SJCRH30 (cell line): Measurements from ENCODE around the gene CRYBG2. TPM values are rescaled to one million over a fixed set of nuclear protein-coding genes. Genes with fewer than 3 reads are reported as not detected.
A peak's percentile ranks its signal among the peaks of the same experiment; 100 is the strongest.

ENCODE experiments used
- DNase-seq, 2 experiments: peaks; one replicate each; pipeline ENCODE4 v3.0.0-alpha.2; 2015 to 2020
- H3K27ac ChIP-seq: fragments of 250-450 bp; sonication (Bioruptor Pico); 2 replicates; pipeline ENCODE4 v1.5.1; 2020; ENCODE audit warnings: mild to moderate bottlenecking, moderate library complexity
- H3K27me3 ChIP-seq: fragments of 250-450 bp; sonication (Bioruptor Pico); 2 replicates; pipeline ENCODE4 v1.5.1; 2020; ENCODE audit warnings: mild to moderate bottlenecking, moderate library complexity
- H3K36me3 ChIP-seq: fragments of 250-450 bp; sonication (Bioruptor Pico); 2 replicates; pipeline ENCODE4 v1.5.1; 2020; ENCODE audit warnings: mild to moderate bottlenecking, moderate library complexity
- H3K4me1 ChIP-seq: fragments of 250-450 bp; sonication (Bioruptor Pico); 2 replicates; pipeline ENCODE4 v1.5.1; 2020; ENCODE audit warnings: mild to moderate bottlenecking, moderate library complexity
- H3K4me3 ChIP-seq: fragments of 250-450 bp; sonication (Bioruptor Pico); 2 replicates; pipeline ENCODE4 v1.5.1; 2020; ENCODE audit warnings: mild to moderate bottlenecking, moderate library complexity
- H3K9me3 ChIP-seq: fragments of 250-450 bp; sonication (Bioruptor Pico); replicated peaks from 2 replicates; pipeline ENCODE4 v1.5.1; 2020; ENCODE audit warnings: mild to moderate bottlenecking, moderate library complexity
- total RNA-seq: library from RNA; depleted of rRNA; stranded (reverse); fragments of >200 nt; shearing (Covaris generic); gene quantifications from 2 replicates; pipeline ENCODE4 v1.2.3, GENCODE V29; 2014

CRYBG2 gene
- total RNA-seq, 1 experiment from 2014 or later = not detected

GRCh38 chr1:26291433-26291832, 62.5 kb downstream of the CRYBG2 start:
- no peak overlapping the region for H3K27ac ChIP-seq
- DNase-seq = no peak
- peaks cover 11% of the 10 kb centered on the region for H3K4me1 ChIP-seq

GRCh38 chr1:26290882-26291261, 63.1 kb downstream of the CRYBG2 start:
- Histone ChIP-seq H3K9me3 (no peaks in the 10 kb centered on the region), H3K27ac (no peak overlapping the region), H3K4me1 (peaks cover 11% of the 10 kb centered on the region), H3K27me3 (no peaks in the 10 kb centered on the region), H3K36me3 (no peaks in the 10 kb centered on the region), H3K4me3 (no peak overlapping the region)
- no peak for DNase-seq

More at GRCh38 chr1:26291433-26291832, 62.5 kb downstream of the CRYBG2 start:
- no peaks in the 10 kb centered on the region for H3K9me3 ChIP-seq
- no peaks in the 10 kb centered on the region for H3K27me3 ChIP-seq
- H3K36me3 ChIP-seq = no peaks in the 10 kb centered on the region
- no peak overlapping the region for H3K4me3 ChIP-seq

- DNase-seq = no peak
- Histone ChIP-seq H3K27ac (no peak overlapping the region), H3K9me3 (no peaks in the 10 kb centered on the region), H3K4me3 (no peak overlapping the region), H3K27me3 (no peaks in the 10 kb centered on the region), H3K4me1 (peaks cover 11% of the 10 kb centered on the region), H3K36me3 (no peaks in the 10 kb centered on the region)
Observed at GRCh38 chr1:26290122-26290881, 63.6 kb downstream of the CRYBG2 start.

DNA sequence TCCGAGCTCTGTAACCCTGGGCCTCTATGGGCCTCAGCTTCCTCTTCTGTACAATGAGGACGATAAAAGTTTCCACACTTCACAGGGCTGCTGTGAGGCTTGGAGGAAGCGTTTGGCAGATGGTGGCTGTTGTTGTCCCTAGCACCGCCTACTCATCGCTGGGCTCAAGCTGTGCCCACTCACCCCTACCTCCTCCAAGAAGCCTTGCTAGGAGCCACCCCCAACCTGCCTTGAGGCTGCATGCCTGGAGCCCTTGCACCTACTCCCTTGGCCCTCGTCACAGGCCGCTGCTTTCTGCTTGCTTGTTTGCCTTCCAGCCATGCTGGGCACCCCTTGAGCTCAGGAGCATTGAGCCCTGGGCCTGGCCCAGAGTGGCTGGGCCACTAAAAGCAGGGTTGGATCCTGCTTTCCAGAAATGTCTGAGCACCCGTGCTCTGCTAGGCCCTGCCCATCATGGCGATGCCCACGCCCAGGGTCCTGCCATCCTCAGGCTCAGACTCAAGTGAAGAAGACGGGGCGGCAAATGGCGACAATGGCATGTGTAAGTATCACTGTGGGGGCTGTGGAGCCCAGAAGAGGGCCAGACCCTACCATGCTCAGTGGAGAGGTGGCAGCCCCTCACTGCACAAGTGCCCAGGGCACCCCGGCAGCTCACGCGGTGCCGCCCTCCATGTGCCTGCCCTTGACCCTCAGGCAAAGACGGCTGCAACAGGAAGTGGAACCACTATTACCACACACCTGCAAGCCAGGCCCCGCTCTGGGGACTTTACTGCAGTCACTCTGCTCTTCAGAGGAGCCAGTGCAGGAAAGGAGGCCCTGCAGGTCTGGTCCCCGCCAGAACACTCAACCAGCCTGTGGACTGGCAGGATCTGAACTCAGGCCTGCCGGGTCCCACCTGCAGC, 64.5 kb downstream of the CRYBG2 start:
- Histone ChIP-seq H3K4me1 (peaks cover 19% of the 10 kb centered on the region), H3K27ac (no peak overlapping the region)

GRCh38 chr1:26288311-26288941, 65.5 kb downstream of the CRYBG2 start:
- H3K27me3 ChIP-seq = no peaks in the 10 kb centered on the region
- no peaks in the 10 kb centered on the region for H3K9me3 ChIP-seq
- H3K4me3 ChIP-seq = no peak overlapping the region
- no peak for DNase-seq
- no peaks in the 10 kb centered on the region for H3K36me3 ChIP-seq
- H3K27ac ChIP-seq = no peak overlapping the region
- peaks cover 23% of the 10 kb centered on the region for H3K4me1 ChIP-seq

More for the DNA sequence above, 64.5 kb downstream of the CRYBG2 start:
- DNase-seq = no peak
- no peaks in the 10 kb centered on the region for H3K9me3 ChIP-seq
- H3K4me3 ChIP-seq = no peak overlapping the region
- no peaks in the 10 kb centered on the region for H3K36me3 ChIP-seq
- H3K27me3 ChIP-seq = no peaks in the 10 kb centered on the region

- H3K27me3 ChIP-seq = no peaks in the 10 kb centered on the region
- no peak overlapping the region for H3K27ac ChIP-seq
- DNase-seq = no peak
- no peak overlapping the region for H3K4me3 ChIP-seq
- no peaks in the 10 kb centered on the region for H3K36me3 ChIP-seq
- H3K9me3 ChIP-seq = no peaks in the 10 kb centered on the region
- peaks cover 23% of the 10 kb centered on the region for H3K4me1 ChIP-seq
Observed at GRCh38 chr1:26287811-26288210, 66.1 kb downstream of the CRYBG2 start.

- no peak overlapping the region for H3K4me3 ChIP-seq
- peak overlapping the region; percentile 39 for H3K27ac ChIP-seq
- no peaks in the 10 kb centered on the region for H3K27me3 ChIP-seq
- H3K36me3 ChIP-seq = no peaks in the 10 kb centered on the region
- DNase-seq = peak; percentile 40 to 62
- H3K4me1 ChIP-seq = peaks cover 23% of the 10 kb centered on the region
- H3K9me3 ChIP-seq = no peaks in the 10 kb centered on the region
Observed at GRCh38 chr1:26287033-26287711, 66.8 kb downstream of the CRYBG2 start.

- Histone ChIP-seq H3K4me3 (no peak overlapping the region), H3K27ac (no peak overlapping the region), H3K36me3 (no peaks in the 10 kb centered on the region), H3K9me3 (no peaks in the 10 kb centered on the region), H3K4me1 (peaks cover 30% of the 10 kb centered on the region), H3K27me3 (no peaks in the 10 kb centered on the region)
- no peak for DNase-seq
Observed at GRCh38 chr1:26286064-26286416, 67.9 kb downstream of the CRYBG2 start.

GRCh38 chr1:26285366-26286063, 68.4 kb downstream of the CRYBG2 start:
- no peaks in the 10 kb centered on the region for H3K9me3 ChIP-seq
- peaks cover 30% of the 10 kb centered on the region for H3K4me1 ChIP-seq
- peak; percentile 41 to 52 for DNase-seq
- no peak overlapping the region for H3K4me3 ChIP-seq
- no peaks in the 10 kb centered on the region for H3K27me3 ChIP-seq
- H3K27ac ChIP-seq = no peak overlapping the region
- no peaks in the 10 kb centered on the region for H3K36me3 ChIP-seq

DNA sequence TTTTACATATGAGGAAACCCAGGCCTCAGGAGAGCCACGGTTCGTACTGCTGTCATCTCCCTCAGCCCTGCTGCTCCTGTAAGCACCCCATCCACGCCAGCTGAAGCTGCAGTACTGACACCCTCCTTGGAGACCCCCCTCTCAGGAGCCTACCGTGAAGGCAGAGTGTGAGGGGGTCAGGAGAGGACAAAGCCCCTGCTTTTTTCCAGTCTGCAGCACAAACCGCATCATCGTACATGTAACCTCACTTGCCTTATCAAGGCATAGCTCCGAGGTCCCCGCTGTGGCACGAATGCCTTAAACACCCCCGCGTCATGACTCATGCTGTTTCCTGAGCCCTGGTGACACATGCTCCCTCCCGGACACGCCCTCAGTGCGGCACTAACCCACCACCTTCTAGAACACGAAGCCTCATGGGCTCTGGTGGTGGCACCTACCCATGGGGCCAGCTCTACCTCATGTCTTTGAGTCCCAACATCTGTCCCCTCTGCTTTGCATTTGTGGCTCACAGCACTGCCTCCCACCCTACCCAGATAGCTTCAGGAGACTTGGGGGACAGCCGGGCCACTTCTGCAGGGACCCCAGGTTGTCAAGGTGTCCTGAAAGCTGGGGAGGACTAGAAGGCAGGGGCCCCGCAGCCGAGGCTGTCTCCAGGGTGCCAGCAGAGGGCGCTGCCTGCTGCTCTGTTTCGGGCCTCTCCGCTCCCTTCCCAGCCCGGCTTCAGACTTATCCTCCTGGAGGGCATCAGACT, 69.2 kb downstream of the CRYBG2 start:
- no peaks in the 10 kb centered on the region for H3K9me3 ChIP-seq
- peaks cover 30% of the 10 kb centered on the region for H3K4me1 ChIP-seq
- H3K27me3 ChIP-seq = no peaks in the 10 kb centered on the region
- H3K4me3 ChIP-seq = no peak overlapping the region
- peak; percentile 72 to 77 for DNase-seq
- no peaks in the 10 kb centered on the region for H3K36me3 ChIP-seq
- 0 out of 2 replicates have a peak overlapping the region, but pooled peaks have one; percentile 1 for H3K27ac ChIP-seq

- DNase-seq = no peak
- no peaks in the 10 kb centered on the region for H3K27me3 ChIP-seq
- no peak overlapping the region for H3K27ac ChIP-seq
- H3K4me1 ChIP-seq = peaks cover 33% of the 10 kb centered on the region
- no peaks in the 10 kb centered on the region for H3K36me3 ChIP-seq
- no peaks in the 10 kb centered on the region for H3K9me3 ChIP-seq
- no peak overlapping the region for H3K4me3 ChIP-seq
Observed at GRCh38 chr1:26283871-26284596, 69.9 kb downstream of the CRYBG2 start.

DNA sequence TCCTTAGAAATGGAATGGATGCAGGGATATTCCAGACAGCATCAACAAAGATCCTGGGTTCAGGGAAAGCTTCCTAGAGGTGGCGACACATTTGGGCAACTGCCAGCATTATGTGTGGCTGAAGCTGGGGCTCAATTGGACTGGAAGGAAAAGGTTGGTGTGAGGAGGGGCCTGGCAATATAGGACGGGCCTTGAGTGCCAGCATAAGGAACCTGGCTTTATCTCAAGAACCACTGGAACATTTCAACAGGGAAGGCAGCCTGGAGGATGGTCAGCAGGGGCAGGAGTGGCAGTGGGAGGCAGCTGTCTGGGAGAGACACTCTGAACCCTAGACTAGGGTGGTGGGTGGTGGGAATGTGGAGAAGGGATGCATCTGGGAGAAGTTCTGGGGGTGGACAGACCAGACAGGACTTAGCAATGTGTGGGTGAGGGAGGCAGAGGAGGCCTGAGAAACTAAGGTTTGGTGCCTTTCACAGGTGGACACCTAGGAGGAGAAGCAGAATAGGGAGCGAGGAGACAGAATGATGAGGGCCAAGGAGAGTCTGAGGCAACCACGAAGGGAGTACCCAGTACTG, 70.6 kb downstream of the CRYBG2 start:
- Histone ChIP-seq H3K4me3 (no peak overlapping the region), H3K27ac (no peak overlapping the region), H3K9me3 (no peaks in the 10 kb centered on the region), H3K36me3 (no peaks in the 10 kb centered on the region), H3K27me3 (no peaks in the 10 kb centered on the region), H3K4me1 (peaks cover 39% of the 10 kb centered on the region)
- DNase-seq = no peak
